Activated CD8-positive, alpha-beta T cell treated with anti-CD3 and anti-CD28 coated beads, Interleukin-2, amount 10 ng/mL, durations not matched to agents 7 days and 5 days (primary cell): Measurements from ENCODE around the gene USP7. TPM values are rescaled to one million over a fixed set of nuclear protein-coding genes. Genes with fewer than 3 reads are reported as not detected.

ENCODE experiments used
- ATAC-seq: fragments of 150-1000 bp; cut with Tn5 transposase; one replicate; pipeline ENCODE4 v1.10.0; 2021; ENCODE audit warnings: moderate library complexity
- CTCF ChIA-PET: fragments of 350-600 bp; sonication (Branson Sonifier 250); formaldehyde crosslinking; loops from one replicate; lab custom pipeline; 2021; ENCODE audit warnings: antibody characterized with exemption; lab: Charles Lee
- POLR2A ChIA-PET: fragments of 350-600 bp; sonication (Branson Sonifier 250); formaldehyde crosslinking; loops from one replicate; lab custom pipeline; 2021; ENCODE audit warnings: antibody characterized with exemption; lab: Charles Lee
- DNase-seq: peaks from one replicate; pipeline ENCODE4 v3.0.0-alpha.2; 2020
- H3K27ac Mint-ChIP-seq: one replicate; pipeline ENCODE4 v1.8.0; 2021; ENCODE audit warnings: mild to moderate bottlenecking, mixed read lengths
- H3K27me3 Mint-ChIP-seq: one replicate; pipeline ENCODE4 v1.8.0; 2021; ENCODE audit warnings: low read depth, mixed read lengths
- H3K36me3 Mint-ChIP-seq: one replicate; pipeline ENCODE4 v1.8.0; 2021; ENCODE audit warnings: low read depth, mixed read lengths
- H3K4me1 Mint-ChIP-seq: one replicate; pipeline ENCODE4 v1.8.0; 2021; ENCODE audit warnings: low read depth, mixed read lengths
- H3K4me3 Mint-ChIP-seq: one replicate; pipeline ENCODE4 v1.8.0; 2021; ENCODE audit warnings: mild to moderate bottlenecking, mixed read lengths
- H3K9me3 Mint-ChIP-seq: one replicate; pipeline ENCODE4 v1.8.0; 2022; ENCODE audit warnings: mixed read lengths; ENCODE audit not compliant: insufficient read depth
- total RNA-seq, 2 experiments: library from RNA; stranded (reverse); gene quantifications; one replicate each; pipeline ENCODE4 v1.2.3, GENCODE V29; 2021

Gene USP7
- total RNA-seq, 2 experiments from 2014 or later = 134 to 144 TPM

GRCh38 chr16:8950580-8951077 lies 13.1 kb downstream of the USP7 start:
- peaks cover 78% of the 10 kb centered on the region for H3K4me1 Mint-ChIP-seq
- ChIA-PET CTCF (interaction anchor here (0.5 to 7.9 kb wide), 3 partner anchors 14 to 58 kb away, joined by 3 to 66 read pairs (median 24); no protein-coding TSS in a partner anchor), POLR2A (interaction anchor here (1.1 kb wide), 2 partner anchors 14 to 82 kb away, joined by 3 to 5 read pairs; partner anchors contain the start of gene CARHSP1)
- H3K27ac Mint-ChIP-seq = peak overlapping the region; percentile 25
- peaks cover 15% of the 10 kb centered on the region for H3K36me3 Mint-ChIP-seq
- H3K4me3 Mint-ChIP-seq = no peak overlapping the region
- no peak for ATAC-seq
- no peaks in the 10 kb centered on the region for H3K9me3 Mint-ChIP-seq
- no peaks in the 10 kb centered on the region for H3K27me3 Mint-ChIP-seq
- no peak for DNase-seq

DNA sequence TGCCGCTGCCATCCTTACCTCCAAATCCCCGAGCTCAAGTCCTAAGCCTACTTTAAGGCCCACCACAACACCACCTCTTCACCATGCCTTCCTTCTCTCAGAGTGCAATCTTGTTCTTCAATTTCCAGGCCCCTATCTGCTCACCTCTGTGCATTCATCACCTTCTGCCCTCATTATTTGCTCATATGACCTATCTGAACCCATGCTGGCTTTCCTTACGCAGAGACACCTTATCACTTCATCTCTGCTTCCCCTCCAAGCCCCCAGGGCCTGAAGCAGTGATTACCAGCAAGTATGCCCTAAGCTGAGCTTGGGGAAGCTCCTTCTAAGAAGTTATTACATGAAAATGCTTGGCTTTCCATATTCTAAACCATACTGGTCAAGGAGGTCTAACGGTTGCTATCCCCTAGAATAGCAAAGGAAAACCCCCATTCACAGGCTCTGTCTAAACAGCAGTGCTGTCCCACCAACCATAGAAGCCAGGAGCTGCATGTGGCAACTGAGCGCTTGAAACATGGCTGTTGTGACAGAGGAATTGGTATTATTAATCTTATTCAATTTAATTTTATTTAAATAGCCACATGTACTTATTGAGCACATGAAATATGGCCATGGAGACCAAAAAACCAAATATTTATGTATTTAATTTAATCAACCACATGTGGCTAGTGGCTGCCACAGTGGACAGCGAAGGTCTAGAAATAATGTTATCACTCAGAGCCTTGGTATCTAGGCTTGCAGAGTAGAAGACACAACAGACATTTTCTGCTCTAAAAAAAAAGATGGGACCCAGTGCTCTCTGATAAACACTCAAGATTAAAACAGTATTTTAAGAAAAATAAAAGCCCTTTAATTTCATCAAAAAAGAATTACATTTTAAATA lies 13.9 kb downstream of the USP7 start:
- POLR2A ChIA-PET = interaction anchor here (1.1 kb wide), 2 partner anchors 14 to 81 kb away, joined by 3 to 5 read pairs; partner anchors contain the start of gene CARHSP1
- Mint-ChIP-seq H3K36me3 (peaks cover 13% of the 10 kb centered on the region), H3K4me3 (no peak overlapping the region), H3K4me1 (peaks cover 83% of the 10 kb centered on the region), H3K9me3 (no peaks in the 10 kb centered on the region), H3K27me3 (no peaks in the 10 kb centered on the region), H3K27ac (peak overlapping the region; percentile 14)
- DNase-seq (no peak), ATAC-seq (peak; percentile 25)
- CTCF ChIA-PET = interaction anchor here (4.8 to 7.9 kb wide), 2 partner anchors 13 to 59 kb away, joined by 24 to 66 read pairs; no protein-coding TSS in a partner anchor

GRCh38 chr16:8948831-8949230 lies 14.9 kb downstream of the USP7 start:
- Mint-ChIP-seq H3K4me3 (no peak overlapping the region), H3K4me1 (peaks cover 87% of the 10 kb centered on the region), H3K27me3 (no peaks in the 10 kb centered on the region), H3K36me3 (peaks cover 16% of the 10 kb centered on the region), H3K9me3 (no peaks in the 10 kb centered on the region), H3K27ac (peak overlapping the region; percentile 30)
- ChIA-PET CTCF (interaction anchor here (0.8 to 7.9 kb wide), 4 partner anchors 10 to 60 kb away, joined by 3 to 66 read pairs (median 14); no protein-coding TSS in a partner anchor), POLR2A (no interaction called here)
- DNase-seq (no peak), ATAC-seq (peak; percentile 38)

DNA sequence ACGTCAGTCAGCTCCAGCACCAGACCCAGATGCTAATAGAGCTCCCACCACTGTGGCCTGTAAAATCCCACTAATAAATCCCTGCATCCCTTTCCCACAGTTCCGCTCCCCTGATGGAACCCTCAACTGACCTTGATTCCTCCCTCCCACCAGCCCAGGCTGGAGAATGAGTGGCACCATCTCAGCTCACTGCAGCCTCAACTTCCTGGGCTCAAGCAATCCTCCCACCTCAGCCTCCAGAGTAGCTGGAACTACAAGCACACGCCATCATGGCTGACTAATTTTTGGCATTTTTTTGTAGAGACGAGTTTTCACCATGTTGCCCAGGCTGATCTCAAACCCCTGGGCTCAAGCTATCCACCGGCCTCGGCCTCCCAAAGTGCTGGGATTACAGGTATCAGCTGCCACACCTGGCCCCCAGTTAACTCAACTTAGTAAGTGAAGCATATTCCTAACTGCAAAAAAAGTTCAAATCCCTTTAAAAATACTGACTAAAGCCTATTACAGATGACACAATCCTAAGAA lies 15.6 kb downstream of the USP7 start:
- DNase-seq (no peak), ATAC-seq (no peak)
- Mint-ChIP-seq H3K27ac (peak overlapping the region; percentile 30), H3K9me3 (no peaks in the 10 kb centered on the region), H3K4me1 (peaks cover 90% of the 10 kb centered on the region), H3K4me3 (no peak overlapping the region), H3K36me3 (peaks cover 14% of the 10 kb centered on the region), H3K27me3 (no peaks in the 10 kb centered on the region)
- CTCF ChIA-PET = interaction anchor here (1.1 to 7.9 kb wide), 4 partner anchors 10 to 60 kb away, joined by 3 to 66 read pairs (median 14); no protein-coding TSS in a partner anchor
- POLR2A ChIA-PET = interaction anchor here (1.1 kb wide), 1 partner anchor 12 kb away, joined by 3 read pairs; no protein-coding TSS in a partner anchor

GRCh38 chr16:8946544-8946943 lies 17.2 kb downstream of the USP7 start:
- POLR2A ChIA-PET = no interaction called here
- DNase-seq (no peak), ATAC-seq (no peak)
- H3K4me3 Mint-ChIP-seq = no peak overlapping the region
- H3K27me3 Mint-ChIP-seq = no peaks in the 10 kb centered on the region
- no peaks in the 10 kb centered on the region for H3K9me3 Mint-ChIP-seq
- no peak overlapping the region for H3K27ac Mint-ChIP-seq
- CTCF ChIA-PET = interaction anchor here (4.8 to 7.9 kb wide), 2 partner anchors 10 to 62 kb away, joined by 24 to 66 read pairs; no protein-coding TSS in a partner anchor
- H3K36me3 Mint-ChIP-seq = peaks cover 13% of the 10 kb centered on the region
- H3K4me1 Mint-ChIP-seq = peaks cover 83% of the 10 kb centered on the region

DNA sequence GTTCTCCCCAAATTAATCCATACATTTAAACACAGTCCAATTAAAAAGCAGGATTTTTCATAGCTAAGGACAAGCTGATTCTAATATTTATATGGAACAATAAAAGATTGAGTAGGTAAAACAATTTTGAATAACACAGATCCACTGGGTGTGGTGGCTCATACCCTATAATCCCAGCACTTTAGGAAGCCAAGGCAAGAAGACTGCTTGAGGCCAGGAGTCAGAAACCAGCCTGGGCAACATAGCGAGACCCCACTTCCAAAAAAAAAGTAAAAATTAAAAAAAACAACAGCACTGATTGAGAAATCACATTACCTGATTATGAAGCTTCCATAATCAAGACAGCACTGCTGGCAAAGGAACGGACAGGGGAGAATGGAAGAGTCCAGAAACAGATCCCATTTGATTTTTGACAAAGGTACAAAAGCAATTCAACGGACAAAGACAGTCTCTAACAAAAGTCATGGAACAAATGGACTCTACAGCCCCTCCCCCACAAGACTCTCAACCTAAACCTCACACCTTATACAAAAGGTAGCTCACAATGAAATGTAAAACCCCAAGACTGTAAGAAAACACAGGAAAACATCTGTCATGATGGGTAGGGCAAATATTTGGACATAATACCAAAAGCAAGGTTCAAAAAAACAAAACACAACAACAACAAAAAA lies 17.9 kb downstream of the USP7 start:
- H3K9me3 Mint-ChIP-seq = no peaks in the 10 kb centered on the region
- H3K27me3 Mint-ChIP-seq = no peaks in the 10 kb centered on the region
- POLR2A ChIA-PET = no interaction called here
- peaks cover 76% of the 10 kb centered on the region for H3K4me1 Mint-ChIP-seq
- ATAC-seq (no peak), DNase-seq (no peak)
- CTCF ChIA-PET = interaction anchor here (1.7 to 7.9 kb wide), 2 partner anchors 9 to 63 kb away, joined by 6 to 66 read pairs; no protein-coding TSS in a partner anchor
- peak overlapping the region; percentile 30 for H3K27ac Mint-ChIP-seq
- no peak overlapping the region for H3K4me3 Mint-ChIP-seq
- H3K36me3 Mint-ChIP-seq = peaks cover 18% of the 10 kb centered on the region

DNA sequence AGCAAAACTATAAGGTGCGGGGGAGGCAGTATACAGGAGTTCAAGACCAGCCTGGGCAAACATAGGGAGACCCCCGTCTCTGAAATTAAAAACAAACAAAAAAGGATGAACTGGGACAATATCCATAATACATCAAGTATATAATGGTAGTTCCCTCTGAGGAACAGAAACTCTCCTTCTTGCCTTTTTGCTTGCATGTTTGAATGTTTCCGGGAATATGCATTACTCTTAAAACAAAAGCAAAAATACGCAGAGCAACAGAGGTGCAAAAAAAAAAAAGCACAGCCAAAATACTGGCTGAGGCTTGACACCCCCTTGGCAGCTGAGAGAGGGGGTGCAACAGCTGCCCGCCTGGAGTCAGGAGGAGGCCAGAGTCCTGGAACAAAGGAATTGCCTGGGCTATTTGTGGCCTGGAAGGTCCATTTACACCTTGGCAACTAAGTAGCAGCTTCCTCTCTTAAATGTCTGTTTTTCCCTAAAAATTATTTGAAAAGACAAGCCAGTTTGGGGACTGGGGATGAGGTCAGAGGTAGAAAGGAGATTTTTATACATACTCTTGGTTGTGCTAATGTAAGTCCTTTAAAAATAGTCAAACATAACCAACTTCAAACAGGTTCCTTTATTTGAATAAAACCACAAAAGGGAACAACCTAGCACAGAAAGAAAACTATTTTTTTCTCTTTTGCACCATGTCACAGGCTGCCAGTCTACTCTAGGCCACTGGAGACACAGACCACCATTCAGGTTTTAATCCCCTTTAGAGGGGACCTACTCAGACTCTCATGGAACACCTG lies 19.5 kb downstream of the USP7 start:
- Mint-ChIP-seq H3K27me3 (no peaks in the 10 kb centered on the region), H3K4me3 (peak overlapping the region; percentile 49), H3K27ac (peak overlapping the region; percentile 63), H3K9me3 (no peaks in the 10 kb centered on the region), H3K36me3 (peaks cover 20% of the 10 kb centered on the region), H3K4me1 (peaks cover 74% of the 10 kb centered on the region)
- POLR2A ChIA-PET = no interaction called here
- CTCF ChIA-PET = no interaction called here
- peak; percentile 57 for ATAC-seq
- DNase-seq = no peak

- POLR2A ChIA-PET = no interaction called here
- ATAC-seq = no peak
- no peak overlapping the region for H3K27ac Mint-ChIP-seq
- peaks cover 21% of the 10 kb centered on the region for H3K36me3 Mint-ChIP-seq
- H3K4me3 Mint-ChIP-seq = no peak overlapping the region
- DNase-seq = no peak
- H3K4me1 Mint-ChIP-seq = peaks cover 74% of the 10 kb centered on the region
- CTCF ChIA-PET = interaction anchor here (0.8 kb wide), 1 partner anchor 66 kb away, joined by 3 read pairs; no protein-coding TSS in a partner anchor
- no peaks in the 10 kb centered on the region for H3K9me3 Mint-ChIP-seq
- H3K27me3 Mint-ChIP-seq = no peaks in the 10 kb centered on the region
Observed at GRCh38 chr16:8943001-8943763, 20.5 kb downstream of the USP7 start.

DNA sequence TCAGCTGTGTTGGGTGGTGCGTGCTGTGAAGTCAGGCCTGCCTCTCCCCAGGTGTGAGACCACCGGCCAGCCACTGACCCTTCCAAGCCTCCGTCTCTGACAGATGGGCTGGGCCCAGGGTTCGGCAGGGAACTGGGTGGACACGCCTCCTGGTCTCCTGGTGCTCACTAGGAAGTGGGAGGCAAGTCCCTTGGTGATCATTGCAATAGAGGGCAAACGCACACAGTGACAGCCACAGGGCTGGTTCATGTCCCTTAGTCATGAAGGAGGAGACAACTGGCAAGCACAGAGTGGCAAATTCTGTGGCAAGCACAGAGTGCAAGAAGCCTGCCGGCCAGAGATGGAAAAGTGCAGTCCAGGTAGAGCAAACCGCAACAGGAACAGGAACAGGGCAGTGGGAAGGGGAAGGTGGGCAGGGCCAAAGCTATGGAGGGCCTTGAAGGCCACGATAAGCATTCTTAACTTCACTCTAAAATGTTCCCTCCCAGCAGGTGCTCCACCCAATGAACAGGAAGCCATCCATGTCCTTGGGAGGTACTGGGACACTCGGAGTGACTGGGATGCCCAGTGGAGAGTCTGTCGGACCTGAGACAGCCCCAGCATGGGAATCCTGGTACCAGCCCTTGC lies 21.9 kb downstream of the USP7 start:
- ATAC-seq = no peak
- Mint-ChIP-seq H3K4me1 (peaks cover 74% of the 10 kb centered on the region), H3K4me3 (no peak overlapping the region)

DNA sequence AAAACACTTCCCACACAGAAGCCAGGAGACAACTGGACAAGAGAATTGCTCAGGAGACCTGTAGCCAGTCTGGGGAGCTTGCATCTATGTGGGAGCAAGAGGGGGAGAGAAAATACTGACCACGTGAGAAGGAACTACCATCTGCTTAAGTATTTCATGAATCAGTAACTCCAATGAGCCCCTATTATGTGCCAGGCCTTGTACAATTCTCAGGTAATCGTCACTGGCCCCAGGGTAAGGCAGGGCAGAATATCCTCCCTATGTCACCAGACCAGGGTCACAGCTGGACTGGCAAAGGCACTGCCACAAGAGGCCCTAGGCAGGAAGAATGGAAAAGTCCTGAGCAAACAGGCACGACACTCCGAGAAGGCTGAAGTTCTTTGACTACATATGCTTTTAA lies 25.9 kb downstream of the USP7 start:
- no peak overlapping the region for H3K27ac Mint-ChIP-seq
- H3K36me3 Mint-ChIP-seq = peaks cover 10% of the 10 kb centered on the region
- ATAC-seq (no peak), DNase-seq (no peak)
- H3K9me3 Mint-ChIP-seq = no peaks in the 10 kb centered on the region
- no peaks in the 10 kb centered on the region for H3K27me3 Mint-ChIP-seq
- no peak overlapping the region for H3K4me3 Mint-ChIP-seq
- peaks cover 57% of the 10 kb centered on the region for H3K4me1 Mint-ChIP-seq
- CTCF ChIA-PET = interaction anchor here (1.4 to 4.5 kb wide), 2 partner anchors 11 to 71 kb away, joined by 3 to 66 read pairs; no protein-coding TSS in a partner anchor
- POLR2A ChIA-PET = no interaction called here

More for the DNA sequence above, 21.9 kb downstream of the USP7 start:
- Mint-ChIP-seq H3K27me3 (no peaks in the 10 kb centered on the region), H3K9me3 (no peaks in the 10 kb centered on the region), H3K27ac (no peak overlapping the region), H3K36me3 (peaks cover 18% of the 10 kb centered on the region)
- ChIA-PET POLR2A (no interaction called here), CTCF (no interaction called here)
- DNase-seq = no peak
